Right lobe of liver (tissue), 4 donors: ENCODE results near the gene KIRREL3.

Experiments
- CTCF ChIP-seq, 4 donors: fragments of 200-600 bp in 3 of 4; fragments of 450-650 bp in 1 of 4; IDR thresholded peaks; one replicate each; pipeline versions ENCODE4 v1.5.1 to v1.8.0; 2016 to 2022; ENCODE audit warnings: antibody characterized with exemption in 4 of 4, mild to moderate bottlenecking in 2 of 4
- POLR2A ChIP-seq: fragments of 450-650 bp; IDR thresholded peaks from one replicate; pipeline ENCODE4 v1.6.1; 2017; ENCODE audit warnings: antibody characterized with exemption, mild to moderate bottlenecking
- donor health status: DM: no; HTN: no; CAD: no.
- donor health status: DM: no; HTN: no; CAD: no.
- donor health status: DM: no; HTN: yes; CAD: no.

GRCh38 chr11:126378763-126379162, 621.8 kb downstream of the KIRREL3 start:
- no peak for TF ChIP-seq CTCF (IDR thresholded peaks at IDR 0.05)
- no peak for TF ChIP-seq POLR2A
